Measurements from ENCODE around the gene SH3RF1. TPM values are rescaled to one million over a fixed set of nuclear protein-coding genes. Genes with fewer than 3 reads are reported as not detected.

SH3RF1 gene
- total RNA-seq, 3 donors from 2014 or later: 20.2 to 37.0 (median 27.9) TPM

DNA sequence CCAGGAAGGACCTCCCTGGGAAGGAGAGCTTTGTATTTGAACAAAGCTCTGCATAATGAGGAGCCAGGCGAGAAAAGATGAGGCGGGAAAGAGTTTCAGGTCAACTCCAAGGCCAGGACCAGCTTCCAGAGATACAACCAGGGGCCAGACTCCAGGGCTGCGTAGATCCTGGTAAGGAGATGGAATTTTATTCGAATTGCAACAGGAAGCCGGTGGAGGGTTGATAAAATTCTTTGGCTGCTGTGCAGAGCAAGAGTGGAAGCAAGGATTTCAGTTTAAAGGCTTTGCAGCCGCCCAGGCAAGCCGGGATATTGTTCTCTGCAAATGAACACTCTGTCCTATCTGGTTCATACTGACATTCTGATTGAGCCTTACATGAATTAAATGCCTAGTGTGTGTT, 220.5 kb downstream of the SH3RF1 start:
- no peaks in the 10 kb centered on the region for H3K27me3 ChIP-seq
- H3K36me3 ChIP-seq: no peaks in the 10 kb centered on the region
- intact Hi-C loops (cut with DNase I; ENCODE audit: low total_unique reads): no loop called here
- peak overlapping the region in 1 of 2 donors; percentile 81 for H3K27ac ChIP-seq
- DNase-seq (ENCODE audit: low spot score in 2 of 2): no peak
- H3K9me3 ChIP-seq: no peaks in the 10 kb centered on the region
- no peak overlapping the region for H3K4me3 ChIP-seq
- TF ChIP-seq POLR2A (IDR thresholded peaks at IDR 0.05) (no peak), POLR2AphosphoS5 (IDR thresholded peaks at IDR 0.05) (no peak)
- TF ChIP-seq, protein P1, sequence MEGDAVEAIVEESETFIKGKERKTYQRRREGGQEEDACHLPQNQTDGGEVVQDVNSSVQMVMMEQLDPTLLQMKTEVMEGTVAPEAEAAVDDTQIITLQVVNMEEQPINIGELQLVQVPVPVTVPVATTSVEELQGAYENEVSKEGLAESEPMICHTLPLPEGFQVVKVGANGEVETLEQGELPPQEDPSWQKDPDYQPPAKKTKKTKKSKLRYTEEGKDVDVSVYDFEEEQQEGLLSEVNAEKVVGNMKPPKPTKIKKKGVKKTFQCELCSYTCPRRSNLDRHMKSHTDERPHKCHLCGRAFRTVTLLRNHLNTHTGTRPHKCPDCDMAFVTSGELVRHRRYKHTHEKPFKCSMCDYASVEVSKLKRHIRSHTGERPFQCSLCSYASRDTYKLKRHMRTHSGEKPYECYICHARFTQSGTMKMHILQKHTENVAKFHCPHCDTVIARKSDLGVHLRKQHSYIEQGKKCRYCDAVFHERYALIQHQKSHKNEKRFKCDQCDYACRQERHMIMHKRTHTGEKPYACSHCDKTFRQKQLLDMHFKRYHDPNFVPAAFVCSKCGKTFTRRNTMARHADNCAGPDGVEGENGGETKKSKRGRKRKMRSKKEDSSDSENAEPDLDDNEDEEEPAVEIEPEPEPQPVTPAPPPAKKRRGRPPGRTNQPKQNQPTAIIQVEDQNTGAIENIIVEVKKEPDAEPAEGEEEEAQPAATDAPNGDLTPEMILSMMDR (IDR thresholded peaks at IDR 0.05): no peak
- H3K4me1 ChIP-seq: peaks cover 0 to 12% of the 10 kb centered on the region in 2 donors

DNA sequence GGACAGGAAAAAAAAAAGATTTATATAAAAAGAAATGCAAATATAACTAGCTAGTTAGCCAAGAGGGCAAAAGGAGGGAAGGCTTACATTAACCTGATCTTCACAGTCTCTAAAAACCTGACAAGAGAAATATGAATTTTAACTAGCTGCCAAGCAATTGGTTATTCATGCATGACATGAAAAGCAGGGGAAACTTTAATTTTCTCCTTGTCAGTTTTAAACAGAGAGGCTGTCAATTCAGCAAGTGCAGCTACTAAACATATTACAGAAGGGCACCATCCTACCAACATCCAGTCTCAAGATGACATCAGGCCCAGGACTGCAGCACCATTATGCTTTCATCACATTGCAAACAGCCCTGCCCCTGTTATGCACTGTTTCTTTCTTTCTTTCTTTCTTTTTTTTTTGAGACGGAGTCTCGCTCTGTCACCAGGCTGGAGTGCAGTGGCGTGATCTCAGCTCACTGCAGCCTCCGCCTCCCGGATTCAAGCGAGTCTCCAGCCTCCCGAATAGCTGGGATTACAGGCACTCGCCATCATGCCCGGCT, 221.8 kb downstream of the SH3RF1 start:
- Histone ChIP-seq H3K27me3 (no peaks in the 10 kb centered on the region), H3K36me3 (no peaks in the 10 kb centered on the region), H3K27ac (no peak overlapping the region), H3K9me3 (no peaks in the 10 kb centered on the region), H3K4me3 (no peak overlapping the region), H3K4me1 (peaks cover 0 to 12% of the 10 kb centered on the region in 2 donors)
- no peak for DNase-seq (ENCODE audit: low spot score in 2 of 2)
- intact Hi-C loops (cut with DNase I; ENCODE audit: low total_unique reads): no loop called here
- TF ChIP-seq, protein P1 (IDR thresholded peaks at IDR 0.05): no peak
- TF ChIP-seq POLR2AphosphoS5 (IDR thresholded peaks at IDR 0.05) (no peak), POLR2A (IDR thresholded peaks at IDR 0.05) (no peak)

DNA sequence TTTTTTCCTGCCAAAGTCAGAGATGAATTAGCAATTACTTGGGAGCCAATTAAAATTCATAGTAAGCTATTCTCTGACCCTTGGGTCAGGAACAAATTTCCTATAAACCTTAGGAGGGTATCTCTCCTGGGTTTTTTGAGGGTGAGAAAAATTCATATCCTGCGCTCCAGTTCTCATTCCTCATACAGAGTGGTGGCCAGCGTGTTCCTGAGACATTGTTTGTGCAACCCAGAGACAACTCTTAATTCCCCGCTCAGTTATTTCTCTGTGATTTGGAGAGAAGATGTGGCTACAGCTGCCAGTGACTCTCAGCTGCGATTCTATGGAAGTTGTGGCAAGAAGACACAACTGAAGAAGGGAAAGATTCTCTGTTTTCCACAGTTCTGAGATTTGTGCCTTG, 222.8 kb downstream of the SH3RF1 start:
- no peaks in the 10 kb centered on the region for H3K9me3 ChIP-seq
- H3K27me3 ChIP-seq: no peaks in the 10 kb centered on the region
- H3K4me3 ChIP-seq: no peak overlapping the region
- H3K36me3 ChIP-seq: no peaks in the 10 kb centered on the region
- intact Hi-C loops (cut with DNase I; ENCODE audit: low total_unique reads): no loop called here
- TF ChIP-seq POLR2AphosphoS5 (IDR thresholded peaks at IDR 0.05) (no peak), POLR2A (IDR thresholded peaks at IDR 0.05) (no peak)
- TF ChIP-seq, protein P1 (IDR thresholded peaks at IDR 0.05): no peak
- H3K27ac ChIP-seq: no peak overlapping the region
- H3K4me1 ChIP-seq: peaks cover 0 to 12% of the 10 kb centered on the region in 2 donors
- no peak for DNase-seq (ENCODE audit: low spot score in 2 of 2)

DNA sequence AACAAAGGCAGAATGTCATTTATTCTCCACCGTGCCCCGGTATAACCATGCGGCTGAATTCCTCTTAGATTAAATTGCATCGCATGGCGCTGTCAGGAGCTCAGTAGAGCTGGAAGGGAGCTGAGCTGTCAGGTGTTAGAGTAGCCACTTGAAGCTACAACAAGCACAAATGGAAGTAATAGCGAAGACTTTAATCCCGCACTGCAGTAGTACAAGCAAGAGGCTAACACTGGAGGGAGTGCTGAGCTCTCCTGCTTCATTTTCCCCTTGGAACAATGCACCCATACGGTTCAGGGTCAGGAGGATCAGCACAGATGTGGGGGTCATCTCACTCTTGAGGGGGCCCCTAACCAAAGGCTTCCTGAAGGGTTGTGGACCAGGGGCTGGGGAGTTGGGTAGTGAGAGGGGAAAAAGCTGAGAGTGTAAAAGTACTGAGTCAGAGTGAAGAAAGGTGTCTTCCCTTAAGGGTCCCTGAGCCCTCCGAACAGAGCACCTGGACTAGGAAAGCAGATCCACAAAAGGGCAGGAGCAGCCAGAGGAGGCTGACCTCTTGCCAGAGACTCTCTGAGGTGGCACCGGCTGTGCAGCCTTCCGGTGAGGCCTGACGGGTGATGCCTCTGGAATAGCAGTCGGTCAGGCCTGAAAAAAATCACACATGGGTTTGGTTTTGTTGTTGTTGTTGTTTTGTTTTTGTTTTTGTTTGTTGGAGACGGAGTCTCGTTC, 224.7 kb downstream of the SH3RF1 start:
- no peak overlapping the region for H3K27ac ChIP-seq
- intact Hi-C loops (cut with DNase I; ENCODE audit: low total_unique reads): no loop called here
- H3K27me3 ChIP-seq: no peaks in the 10 kb centered on the region
- TF ChIP-seq POLR2AphosphoS5 (IDR thresholded peaks at IDR 0.05) (no peak), POLR2A (IDR thresholded peaks at IDR 0.05) (no peak)
- TF ChIP-seq, protein P1 (IDR thresholded peaks at IDR 0.05): no peak
- H3K4me3 ChIP-seq: no peak overlapping the region
- no peaks in the 10 kb centered on the region for H3K9me3 ChIP-seq
- no peaks in the 10 kb centered on the region for H3K36me3 ChIP-seq
- no peaks in the 10 kb centered on the region for H3K4me1 ChIP-seq
- DNase-seq (ENCODE audit: low spot score in 2 of 2): no peak

DNA sequence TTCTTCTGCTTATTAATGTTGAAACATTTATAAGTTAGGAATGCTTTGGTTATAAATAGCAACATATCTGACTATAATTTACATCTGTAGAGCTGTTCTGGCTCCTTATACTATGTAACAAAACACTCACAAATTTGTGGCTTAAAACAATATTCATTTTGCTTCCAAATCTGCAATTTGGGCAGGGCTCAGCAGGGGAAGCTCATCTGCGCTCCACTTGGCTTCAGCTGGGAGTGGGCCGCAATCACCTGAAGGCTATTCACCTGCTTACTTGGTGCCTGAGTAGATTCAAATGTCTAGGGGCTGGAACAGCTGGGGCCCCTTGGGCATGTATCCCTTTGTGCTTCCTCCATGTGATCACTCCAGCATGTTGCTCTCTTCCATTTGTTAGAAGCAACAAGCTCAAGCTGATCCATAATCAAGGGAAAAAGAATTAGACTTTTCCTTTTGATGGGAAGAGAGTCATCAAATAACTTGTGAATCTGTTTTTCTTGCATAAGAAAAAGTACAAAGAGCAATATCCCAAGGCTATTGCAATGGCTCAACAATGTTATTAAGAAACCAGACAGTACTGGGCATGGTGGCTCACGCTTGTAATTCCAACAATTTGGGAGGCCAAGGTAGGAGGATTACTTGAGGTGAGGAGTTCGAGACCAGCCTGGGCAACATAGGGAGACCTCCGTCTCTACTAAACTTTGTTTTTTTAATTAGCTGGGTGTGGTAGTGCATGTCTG, 225.9 kb downstream of the SH3RF1 start:
- DNase-seq (ENCODE audit: low spot score in 2 of 2): no peak
- no peaks in the 10 kb centered on the region for H3K4me1 ChIP-seq
- no peak overlapping the region for H3K4me3 ChIP-seq
- no peaks in the 10 kb centered on the region for H3K27me3 ChIP-seq
- no peaks in the 10 kb centered on the region for H3K36me3 ChIP-seq
- no peak overlapping the region for H3K27ac ChIP-seq
- intact Hi-C loops (cut with DNase I; ENCODE audit: low total_unique reads): no loop called here
- no peaks in the 10 kb centered on the region for H3K9me3 ChIP-seq
- TF ChIP-seq, protein P1 (IDR thresholded peaks at IDR 0.05): peak in 1 of 3 donors; percentile 8
- TF ChIP-seq POLR2AphosphoS5 (IDR thresholded peaks at IDR 0.05) (no peak), POLR2A (IDR thresholded peaks at IDR 0.05) (no peak)
